Transverse colon (tissue), 4 donors: Measurements from ENCODE around the gene FBXO41. TPM values are rescaled to one million over a fixed set of nuclear protein-coding genes. Genes with fewer than 3 reads are reported as not detected.

ENCODE experiments used
- DNase-seq: peaks from one replicate; pipeline ENCODE4 v3.0.0-alpha.2; 2019
- H3K27ac ChIP-seq, 4 donors: fragments of 200-600 bp; sonication (generic); 2 replicates each; pipeline ENCODE4 v1.5.1; 2016 to 2018; ENCODE audit warnings: inconsistent platforms in 4 of 4
- H3K27me3 ChIP-seq: fragments of 200-600 bp; sonication (generic); 2 replicates; pipeline ENCODE4 v1.5.1; 2017; ENCODE audit warnings: inconsistent platforms
- H3K36me3 ChIP-seq, 4 donors: fragments of 200-600 bp; sonication (generic); 2 replicates each; pipeline ENCODE4 v1.5.1; 2017 to 2019; ENCODE audit warnings: inconsistent platforms in 4 of 4
- H3K4me1 ChIP-seq, 4 donors: fragments of 200-600 bp; sonication (generic); 2 replicates each; pipeline ENCODE4 v1.5.1; 2017 to 2020; ENCODE audit warnings: inconsistent platforms in 4 of 4
- H3K4me3 ChIP-seq, 4 donors: fragments of 200-600 bp; sonication (generic); 1 replicate in 1 of 4; 2 replicates in 3 of 4; pipeline versions ENCODE4 v1.5.1 to v1.6.1; 2017 to 2019; ENCODE audit warnings: inconsistent platforms in 4 of 4
- H3K9me3 ChIP-seq, 2 donors: fragments of 200-600 bp; sonication (generic); 2 replicates each; pipeline ENCODE4 v1.5.1; 2017 to 2019; ENCODE audit warnings: inconsistent platforms in 2 of 2
- EP300 ChIP-seq: sonication (generic); formaldehyde crosslinking; IDR thresholded peaks from one replicate; pipeline ENCODE4 v1.6.1; 2017; ENCODE audit warnings: antibody characterized with exemption, low read depth
- POLR2A ChIP-seq: fragments of 450-650 bp; IDR thresholded peaks from one replicate; pipeline ENCODE4 v1.6.1; 2016; ENCODE audit warnings: antibody characterized with exemption, mild to moderate bottlenecking, moderate library complexity
- POLR2AphosphoS5 ChIP-seq, 3 donors: sonication (generic); formaldehyde crosslinking; IDR thresholded peaks; one replicate each; pipeline ENCODE4 v1.6.1; 2016; ENCODE audit warnings: antibody characterized with exemption in 3 of 3
- WGBS, 2 donors: methylation state at CpG; one replicate each; pipeline ENCODE4 v1.1.5; 2018; ENCODE audit warnings: low coverage in 1 of 2; 5-methylcytosine and 5-hydroxymethylcytosine counted together
- in situ Hi-C, 4 donors: fragments of 200-750 bp; cut with MboI; loops; one replicate each; pipeline versions ENCODE4 v1.15.0 to v1.15.1; 2017; ENCODE audit warnings: low sequenced_read_pairs in 3 of 4, low pct_ligation_motif_present in 1 of 4, low pct_unique_long_range_greater_than_20kb in 1 of 4
- intact Hi-C: fragments of 100-400 bp; cut with DNase I; formaldehyde crosslinking; loops from one replicate; pipeline ENCODE4 v1.15.1; 2023; ENCODE audit warnings: low total_unique reads
- total RNA-seq, 4 donors: library from RNA; depleted of rRNA; stranded (reverse); fragments of >200 nt; gene quantifications; one replicate each; pipeline ENCODE4 v1.1.0, GENCODE V29; 2016
- TF ChIP-seq, protein P1 (sequence below), 5 experiments: fragments of 200-600 bp in 3 of 5; fragments of 450-650 bp in 2 of 5; sonication (generic) in 3 of 5; IDR thresholded peaks; 1 replicate in 2 of 5; 2 replicates in 3 of 5; pipeline ENCODE4 v1.5.1; 2016 to 2017; ENCODE audit warnings: antibody characterized with exemption in 5 of 5, inconsistent platforms in 3 of 5, mild to moderate bottlenecking in 2 of 5, moderate library complexity in 1 of 5

Gene FBXO41
- total RNA-seq, 4 donors from 2014 or later: 1.4 to 10.0 (median 5.7) TPM

DNA sequence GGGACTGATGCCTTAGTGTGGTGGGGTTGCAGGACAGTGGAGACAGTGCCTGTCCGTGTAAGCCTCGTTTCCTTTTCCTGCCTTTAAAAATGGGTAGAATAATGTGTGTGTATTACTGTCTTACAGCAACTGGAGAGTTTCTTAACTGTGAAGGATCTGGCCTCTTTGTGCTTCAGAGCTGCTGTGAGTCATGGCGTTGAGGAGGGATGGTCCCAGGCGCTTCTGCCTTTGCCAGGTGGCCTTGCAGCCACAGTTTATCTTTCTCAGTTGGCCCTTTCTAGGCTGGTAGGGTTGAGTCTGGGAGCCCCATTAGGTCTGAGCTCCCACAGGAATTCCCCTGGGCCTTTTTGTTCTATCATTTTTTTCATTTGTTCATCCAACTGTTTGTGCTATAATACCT lies 60.5 kb downstream of the FBXO41 start:
- no peak for DNase-seq
- H3K4me3 ChIP-seq: no peak overlapping the region
- intact Hi-C loops: no loop called here
- in situ Hi-C loops: no loop called here
- H3K27ac ChIP-seq: no peak overlapping the region
- TF ChIP-seq POLR2A: no peak
- TF ChIP-seq EP300: no peak
- no peak for TF ChIP-seq POLR2AphosphoS5 (IDR thresholded peaks at IDR 0.05)
- TF ChIP-seq, protein P1, sequence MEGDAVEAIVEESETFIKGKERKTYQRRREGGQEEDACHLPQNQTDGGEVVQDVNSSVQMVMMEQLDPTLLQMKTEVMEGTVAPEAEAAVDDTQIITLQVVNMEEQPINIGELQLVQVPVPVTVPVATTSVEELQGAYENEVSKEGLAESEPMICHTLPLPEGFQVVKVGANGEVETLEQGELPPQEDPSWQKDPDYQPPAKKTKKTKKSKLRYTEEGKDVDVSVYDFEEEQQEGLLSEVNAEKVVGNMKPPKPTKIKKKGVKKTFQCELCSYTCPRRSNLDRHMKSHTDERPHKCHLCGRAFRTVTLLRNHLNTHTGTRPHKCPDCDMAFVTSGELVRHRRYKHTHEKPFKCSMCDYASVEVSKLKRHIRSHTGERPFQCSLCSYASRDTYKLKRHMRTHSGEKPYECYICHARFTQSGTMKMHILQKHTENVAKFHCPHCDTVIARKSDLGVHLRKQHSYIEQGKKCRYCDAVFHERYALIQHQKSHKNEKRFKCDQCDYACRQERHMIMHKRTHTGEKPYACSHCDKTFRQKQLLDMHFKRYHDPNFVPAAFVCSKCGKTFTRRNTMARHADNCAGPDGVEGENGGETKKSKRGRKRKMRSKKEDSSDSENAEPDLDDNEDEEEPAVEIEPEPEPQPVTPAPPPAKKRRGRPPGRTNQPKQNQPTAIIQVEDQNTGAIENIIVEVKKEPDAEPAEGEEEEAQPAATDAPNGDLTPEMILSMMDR (IDR thresholded peaks at IDR 0.05): no peak
- 76 to 84% methylated on average over 2 to 4 of the region's 4 CpGs for WGBS, 2 donors
- H3K9me3 ChIP-seq: no peaks in the 10 kb centered on the region
- H3K36me3 ChIP-seq: peaks cover 0 to 15% (median 0%) of the 10 kb centered on the region in 4 donors
- no peaks in the 10 kb centered on the region for H3K4me1 ChIP-seq
- no peaks in the 10 kb centered on the region for H3K27me3 ChIP-seq

GRCh38 chr2:73218298-73218697 lies 66.0 kb downstream of the FBXO41 start:
- Histone ChIP-seq H3K4me1 (peaks cover 0 to 20% (median 14%) of the 10 kb centered on the region in 4 donors), H3K27me3 (no peaks in the 10 kb centered on the region), H3K9me3 (no peaks in the 10 kb centered on the region), H3K36me3 (peaks cover 0 to 8% (median 0%) of the 10 kb centered on the region in 4 donors), H3K4me3 (no peak overlapping the region), H3K27ac (no peak overlapping the region)
- TF ChIP-seq EP300: no peak
- no peak for TF ChIP-seq POLR2AphosphoS5 (IDR thresholded peaks at IDR 0.05)
- TF ChIP-seq POLR2A: no peak
- TF ChIP-seq, protein P1 (IDR thresholded peaks at IDR 0.05): no peak
- DNase-seq: no peak
- intact Hi-C loops: no loop called here
- in situ Hi-C loops: no loop called here

GRCh38 chr2:73217826-73218225 lies 66.5 kb downstream of the FBXO41 start:
- H3K9me3 ChIP-seq: no peaks in the 10 kb centered on the region
- TF ChIP-seq POLR2A (no peak), EP300 (no peak), POLR2AphosphoS5 (IDR thresholded peaks at IDR 0.05) (no peak)
- TF ChIP-seq, protein P1 (IDR thresholded peaks at IDR 0.05): no peak
- H3K36me3 ChIP-seq: peaks cover 0 to 8% (median 0%) of the 10 kb centered on the region in 4 donors
- no peak overlapping the region for H3K27ac ChIP-seq
- peaks cover 0 to 23% (median 16%) of the 10 kb centered on the region in 4 donors for H3K4me1 ChIP-seq
- WGBS, 2 donors: 89% methylated on average over 2 of the region's 2 CpGs; no CpG with 5 or more reads in 1 of the 2 donors
- in situ Hi-C loops (no loop called here), intact Hi-C loops (no loop called here)
- H3K27me3 ChIP-seq: no peaks in the 10 kb centered on the region
- H3K4me3 ChIP-seq: no peak overlapping the region
- DNase-seq: no peak

DNA sequence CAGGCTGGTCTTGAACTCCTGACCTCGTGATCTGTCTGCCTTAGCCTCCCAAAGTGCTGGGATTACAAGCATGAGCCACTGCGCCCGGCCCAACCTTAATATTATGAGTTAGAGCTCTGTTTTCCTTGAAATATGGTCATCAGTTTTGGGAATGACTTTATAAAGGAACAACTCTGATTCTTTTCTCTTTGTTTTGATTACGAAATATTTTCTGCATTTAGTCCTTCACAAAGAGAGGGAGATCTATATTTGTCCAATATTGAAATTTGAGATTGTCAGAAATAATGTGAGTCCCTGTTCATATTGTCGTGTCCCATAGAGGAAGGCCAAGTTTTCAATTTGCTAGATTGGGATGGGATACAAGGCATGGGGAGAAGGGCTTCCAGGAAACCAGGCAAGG lies 67.1 kb downstream of the FBXO41 start:
- 93 to 95% methylated on average over 5 of the region's 5 CpGs for WGBS, 2 donors
- Histone ChIP-seq H3K27me3 (no peaks in the 10 kb centered on the region), H3K4me3 (no peak overlapping the region), H3K36me3 (peaks cover 0 to 7% (median 0%) of the 10 kb centered on the region in 4 donors), H3K9me3 (no peaks in the 10 kb centered on the region), H3K4me1 (peaks cover 0 to 30% (median 19%) of the 10 kb centered on the region in 4 donors), H3K27ac (no peak overlapping the region)
- intact Hi-C loops (no loop called here), in situ Hi-C loops (no loop called here)
- DNase-seq: no peak
- TF ChIP-seq POLR2A: no peak
- TF ChIP-seq, protein P1 (IDR thresholded peaks at IDR 0.05): no peak
- TF ChIP-seq POLR2AphosphoS5 (IDR thresholded peaks at IDR 0.05): no peak
- TF ChIP-seq EP300: no peak
